ENCODE data around the gene HBB.

Gene HBB

DNA sequence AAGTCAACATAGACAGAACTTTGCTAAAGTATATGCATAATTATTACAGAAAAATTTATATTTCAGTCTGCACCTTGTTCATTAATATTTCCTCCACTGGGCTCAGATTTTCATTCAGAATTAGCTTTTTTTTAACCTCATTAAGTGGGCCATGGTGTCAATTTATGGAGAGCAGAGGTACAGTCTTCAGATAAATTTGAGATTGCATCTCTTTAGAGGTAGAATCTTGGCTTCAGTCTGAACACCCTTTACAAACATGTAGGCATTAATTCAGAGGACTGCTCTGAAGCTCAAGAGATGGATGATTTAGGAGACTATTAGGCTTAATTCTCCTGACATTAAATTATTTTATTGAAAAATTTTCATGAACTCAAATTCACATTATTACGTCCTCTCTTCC is 3.4 kb upstream of the HBB start:
- DNase-seq, result no peak
- H2AK5ac ChIP-seq (ENCODE audit: low read length), result no peak overlapping the region
- H4K5ac ChIP-seq (ENCODE audit: low read length), result no peak overlapping the region
- no peak overlapping the region for H2BK5ac ChIP-seq (ENCODE audit: low read length)
- 100% methylated on average over 1 of the region's 1 CpG for WGBS (ENCODE audit: extremely low coverage, insufficient coverage, low lambda C conversion rate)
- no peak overlapping the region for H3K23ac ChIP-seq (ENCODE audit: low read length)
- H3K27ac ChIP-seq (ENCODE audit: low read depth, low read length), result no peak overlapping the region
- no peaks in the 10 kb centered on the region for H3K4me1 ChIP-seq (ENCODE audit: control insufficient read depth, low read depth, low read length)
- no peak overlapping the region for H2BK120ac ChIP-seq (ENCODE audit: low read depth, low read length)
- H3K79me1 ChIP-seq (ENCODE audit: low read length), result no peaks in the 10 kb centered on the region
- no peak overlapping the region for H4K8ac ChIP-seq (ENCODE audit: low read depth, low read length)
- H3K4ac ChIP-seq (ENCODE audit: low read depth, low read length), result no peak overlapping the region
- H3K9ac ChIP-seq (ENCODE audit: low read length), result no peak overlapping the region
- no peak overlapping the region for H3K4me3 ChIP-seq (ENCODE audit: low read length)
- no peaks in the 10 kb centered on the region for H3K79me2 ChIP-seq (ENCODE audit: control insufficient read depth, insufficient read depth, low read length)
- H2BK15ac ChIP-seq (replicated peaks; ENCODE audit: low read depth), result no peak overlapping the region
- no peak overlapping the region for H3K56ac ChIP-seq (ENCODE audit: low read length)
- no peaks in the 10 kb centered on the region for H3K27me3 ChIP-seq (ENCODE audit: insufficient read depth, low read length, poor library complexity)
- H3K36me3 ChIP-seq (ENCODE audit: control insufficient read depth, insufficient read depth, low read length), result no peaks in the 10 kb centered on the region
- H3K18ac ChIP-seq (ENCODE audit: low read length), result no peak overlapping the region
- no peak overlapping the region for H3K4me2 ChIP-seq (ENCODE audit: low read length)

DNA sequence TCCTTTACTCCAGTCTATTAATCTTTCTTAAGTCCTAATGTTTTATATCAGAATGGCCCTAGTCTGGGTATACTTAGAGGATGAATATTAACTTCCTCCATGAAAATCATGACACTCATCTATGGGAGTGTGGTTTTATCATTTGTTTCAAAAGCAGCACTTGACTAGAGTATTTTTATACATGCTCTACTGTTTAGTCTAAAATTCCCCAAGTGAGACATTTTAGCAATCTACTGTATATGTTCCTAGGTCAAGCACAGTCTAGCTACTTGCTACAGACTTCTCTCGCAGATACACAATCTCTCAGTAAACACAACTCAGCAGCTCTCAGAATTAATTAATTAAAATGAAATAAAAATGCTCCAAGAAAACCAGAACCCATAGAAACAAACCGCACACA is 2.9 kb upstream of the HBB start:
- Histone ChIP-seq H3K4me3 (ENCODE audit: low read length) (no peak overlapping the region), H4K5ac (ENCODE audit: low read length) (no peak overlapping the region), H3K23ac (ENCODE audit: low read length) (no peak overlapping the region), H3K56ac (ENCODE audit: low read length) (no peak overlapping the region), H3K79me1 (ENCODE audit: low read length) (no peaks in the 10 kb centered on the region), H3K27me3 (ENCODE audit: insufficient read depth, low read length, poor library complexity) (no peaks in the 10 kb centered on the region), H4K8ac (ENCODE audit: low read depth, low read length) (no peak overlapping the region), H3K79me2 (ENCODE audit: control insufficient read depth, insufficient read depth, low read length) (no peaks in the 10 kb centered on the region), H3K4ac (ENCODE audit: low read depth, low read length) (no peak overlapping the region), H3K4me2 (ENCODE audit: low read length) (no peak overlapping the region), H3K18ac (ENCODE audit: low read length) (no peak overlapping the region), H3K36me3 (ENCODE audit: control insufficient read depth, insufficient read depth, low read length) (no peaks in the 10 kb centered on the region), H3K4me1 (ENCODE audit: control insufficient read depth, low read depth, low read length) (no peaks in the 10 kb centered on the region), H2BK15ac (replicated peaks; ENCODE audit: low read depth) (no peak overlapping the region), H2BK120ac (ENCODE audit: low read depth, low read length) (no peak overlapping the region), H2BK5ac (ENCODE audit: low read length) (no peak overlapping the region), H2AK5ac (ENCODE audit: low read length) (no peak overlapping the region), H3K9ac (ENCODE audit: low read length) (no peak overlapping the region), H3K27ac (ENCODE audit: low read depth, low read length) (no peak overlapping the region)
- no CpG with 5 or more reads among the region's 2 CpGs for WGBS (ENCODE audit: extremely low coverage, insufficient coverage, low lambda C conversion rate)
- DNase-seq, result no peak

DNA sequence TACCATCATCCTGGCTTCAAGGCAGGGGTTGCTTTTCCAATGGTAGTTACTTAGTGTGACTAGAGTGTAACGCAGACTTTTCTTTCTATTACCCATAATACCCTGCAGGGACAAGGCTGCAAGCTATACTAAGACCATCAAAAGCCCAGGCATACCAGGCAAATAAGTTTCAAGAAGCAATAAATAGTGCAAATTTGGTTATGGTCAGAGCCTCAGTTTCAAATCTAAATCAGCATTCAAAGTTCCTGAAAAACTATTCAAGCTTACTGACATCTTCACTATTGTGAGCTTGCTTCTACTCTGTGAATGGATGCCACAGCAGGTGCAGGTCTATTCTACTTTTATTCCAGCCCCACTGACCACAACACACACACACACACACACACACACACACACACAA is 2.5 kb upstream of the HBB start:
- H3K23ac ChIP-seq (ENCODE audit: low read length), result no peak overlapping the region
- no peaks in the 10 kb centered on the region for H3K36me3 ChIP-seq (ENCODE audit: control insufficient read depth, insufficient read depth, low read length)
- H4K8ac ChIP-seq (ENCODE audit: low read depth, low read length), result no peak overlapping the region
- H3K27ac ChIP-seq (ENCODE audit: low read depth, low read length), result no peak overlapping the region
- no peak overlapping the region for H3K9ac ChIP-seq (ENCODE audit: low read length)
- H3K56ac ChIP-seq (ENCODE audit: low read length), result no peak overlapping the region
- no peaks in the 10 kb centered on the region for H3K79me2 ChIP-seq (ENCODE audit: control insufficient read depth, insufficient read depth, low read length)
- no peaks in the 10 kb centered on the region for H3K79me1 ChIP-seq (ENCODE audit: low read length)
- DNase-seq, result no peak
- WGBS (ENCODE audit: extremely low coverage, insufficient coverage, low lambda C conversion rate), result no CpG with 5 or more reads among the region's 1 CpG
- H3K27me3 ChIP-seq (ENCODE audit: insufficient read depth, low read length, poor library complexity), result no peaks in the 10 kb centered on the region
- no peak overlapping the region for H3K4ac ChIP-seq (ENCODE audit: low read depth, low read length)
- H3K4me2 ChIP-seq (ENCODE audit: low read length), result no peak overlapping the region
- no peak overlapping the region for H2BK120ac ChIP-seq (ENCODE audit: low read depth, low read length)
- H2BK5ac ChIP-seq (ENCODE audit: low read length), result no peak overlapping the region
- H3K4me1 ChIP-seq (ENCODE audit: control insufficient read depth, low read depth, low read length), result no peaks in the 10 kb centered on the region
- no peak overlapping the region for H3K18ac ChIP-seq (ENCODE audit: low read length)
- no peak overlapping the region for H4K5ac ChIP-seq (ENCODE audit: low read length)
- no peak overlapping the region for H2AK5ac ChIP-seq (ENCODE audit: low read length)
- H2BK15ac ChIP-seq (replicated peaks; ENCODE audit: low read depth), result no peak overlapping the region
- H3K4me3 ChIP-seq (ENCODE audit: low read length), result no peak overlapping the region

DNA sequence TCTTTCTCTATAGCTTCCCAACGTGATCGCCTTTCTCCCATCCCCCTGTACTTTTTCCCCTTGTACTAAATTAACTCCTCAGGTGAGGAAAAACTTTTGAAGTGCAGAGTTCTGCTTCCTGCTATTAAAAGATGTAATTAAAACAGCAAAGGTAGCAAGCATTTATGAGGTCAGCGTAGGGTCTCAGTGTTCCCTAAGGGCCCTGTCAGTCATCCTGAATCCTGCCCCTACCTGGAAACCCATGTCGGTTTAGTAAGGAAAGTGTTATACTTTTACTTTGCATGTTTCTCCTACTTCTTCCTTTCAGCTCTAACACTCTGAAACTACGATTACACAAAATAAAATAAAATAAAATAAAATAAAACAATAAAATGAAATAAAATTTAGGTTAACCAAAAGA is 1.3 kb upstream of the HBB start:
- Histone ChIP-seq H3K79me1 (ENCODE audit: low read length) (no peaks in the 10 kb centered on the region), H3K9ac (ENCODE audit: low read length) (no peak overlapping the region), H3K27me3 (ENCODE audit: insufficient read depth, low read length, poor library complexity) (no peaks in the 10 kb centered on the region), H3K27ac (ENCODE audit: low read depth, low read length) (no peak overlapping the region), H2BK120ac (ENCODE audit: low read depth, low read length) (no peak overlapping the region), H4K8ac (ENCODE audit: low read depth, low read length) (no peak overlapping the region), H3K4me2 (ENCODE audit: low read length) (no peak overlapping the region), H2BK15ac (replicated peaks; ENCODE audit: low read depth) (no peak overlapping the region), H2AK5ac (ENCODE audit: low read length) (no peak overlapping the region), H3K4me1 (ENCODE audit: control insufficient read depth, low read depth, low read length) (no peaks in the 10 kb centered on the region), H3K4me3 (ENCODE audit: low read length) (no peak overlapping the region), H3K56ac (ENCODE audit: low read length) (no peak overlapping the region), H4K5ac (ENCODE audit: low read length) (no peak overlapping the region), H2BK5ac (ENCODE audit: low read length) (no peak overlapping the region), H3K18ac (ENCODE audit: low read length) (no peak overlapping the region), H3K79me2 (ENCODE audit: control insufficient read depth, insufficient read depth, low read length) (no peaks in the 10 kb centered on the region), H3K4ac (ENCODE audit: low read depth, low read length) (no peak overlapping the region), H3K23ac (ENCODE audit: low read length) (no peak overlapping the region), H3K36me3 (ENCODE audit: control insufficient read depth, insufficient read depth, low read length) (no peaks in the 10 kb centered on the region)
- no peak for DNase-seq
- WGBS (ENCODE audit: extremely low coverage, insufficient coverage, low lambda C conversion rate), result 100% methylated on average over 2 of the region's 5 CpGs

DNA sequence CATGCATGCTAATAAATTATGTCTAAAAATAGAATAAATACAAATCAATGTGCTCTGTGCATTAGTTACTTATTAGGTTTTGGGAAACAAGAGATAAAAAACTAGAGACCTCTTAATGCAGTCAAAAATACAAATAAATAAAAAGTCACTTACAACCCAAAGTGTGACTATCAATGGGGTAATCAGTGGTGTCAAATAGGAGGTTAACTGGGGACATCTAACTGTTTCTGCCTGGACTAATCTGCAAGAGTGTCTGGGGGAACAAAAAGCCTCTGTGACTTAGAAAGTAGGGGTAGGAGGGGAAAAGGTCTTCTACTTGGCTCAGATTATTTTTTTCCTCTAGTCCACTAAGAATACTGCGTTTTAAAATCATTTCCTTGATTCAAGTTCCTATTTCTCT is 810 bp upstream of the HBB start:
- DNase-seq, result no peak

DNA sequence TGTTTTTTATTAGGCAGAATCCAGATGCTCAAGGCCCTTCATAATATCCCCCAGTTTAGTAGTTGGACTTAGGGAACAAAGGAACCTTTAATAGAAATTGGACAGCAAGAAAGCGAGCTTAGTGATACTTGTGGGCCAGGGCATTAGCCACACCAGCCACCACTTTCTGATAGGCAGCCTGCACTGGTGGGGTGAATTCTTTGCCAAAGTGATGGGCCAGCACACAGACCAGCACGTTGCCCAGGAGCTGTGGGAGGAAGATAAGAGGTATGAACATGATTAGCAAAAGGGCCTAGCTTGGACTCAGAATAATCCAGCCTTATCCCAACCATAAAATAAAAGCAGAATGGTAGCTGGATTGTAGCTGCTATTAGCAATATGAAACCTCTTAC is 1.4 kb downstream of the HBB start:
- H3K4me3 ChIP-seq (ENCODE audit: low read length), result no peak overlapping the region
- no CpG with 5 or more reads among the region's 2 CpGs for WGBS (ENCODE audit: extremely low coverage, insufficient coverage, low lambda C conversion rate)
- no peaks in the 10 kb centered on the region for H3K4me1 ChIP-seq (ENCODE audit: control insufficient read depth, low read depth, low read length)
- H4K8ac ChIP-seq (ENCODE audit: low read depth, low read length), result no peak overlapping the region
- H3K9ac ChIP-seq (ENCODE audit: low read length), result no peak overlapping the region
- no peak overlapping the region for H2BK15ac ChIP-seq (replicated peaks; ENCODE audit: low read depth)
- H3K79me1 ChIP-seq (ENCODE audit: low read length), result no peaks in the 10 kb centered on the region
- no peak overlapping the region for H2BK5ac ChIP-seq (ENCODE audit: low read length)
- no peak overlapping the region for H3K4me2 ChIP-seq (ENCODE audit: low read length)
- no peak overlapping the region for H2AK5ac ChIP-seq (ENCODE audit: low read length)
- no peak overlapping the region for H4K5ac ChIP-seq (ENCODE audit: low read length)
- H3K23ac ChIP-seq (ENCODE audit: low read length), result no peak overlapping the region
- DNase-seq, result no peak
- no peak overlapping the region for H2BK120ac ChIP-seq (ENCODE audit: low read depth, low read length)
- no peaks in the 10 kb centered on the region for H3K79me2 ChIP-seq (ENCODE audit: control insufficient read depth, insufficient read depth, low read length)
- no peak overlapping the region for H3K27ac ChIP-seq (ENCODE audit: low read depth, low read length)
- no peak overlapping the region for H3K18ac ChIP-seq (ENCODE audit: low read length)
- H3K4ac ChIP-seq (ENCODE audit: low read depth, low read length), result no peak overlapping the region
- no peak overlapping the region for H3K56ac ChIP-seq (ENCODE audit: low read length)
- no peaks in the 10 kb centered on the region for H3K36me3 ChIP-seq (ENCODE audit: control insufficient read depth, insufficient read depth, low read length)
- H3K27me3 ChIP-seq (ENCODE audit: insufficient read depth, low read length, poor library complexity), result no peaks in the 10 kb centered on the region

More for the DNA sequence above, 810 bp upstream of the HBB start:
- Histone ChIP-seq H3K36me3 (ENCODE audit: control insufficient read depth, insufficient read depth, low read length) (no peaks in the 10 kb centered on the region), H3K27ac (ENCODE audit: low read depth, low read length) (no peak overlapping the region), H4K5ac (ENCODE audit: low read length) (no peak overlapping the region), H3K4me1 (ENCODE audit: control insufficient read depth, low read depth, low read length) (no peaks in the 10 kb centered on the region), H3K27me3 (ENCODE audit: insufficient read depth, low read length, poor library complexity) (no peaks in the 10 kb centered on the region), H3K56ac (ENCODE audit: low read length) (no peak overlapping the region), H3K79me2 (ENCODE audit: control insufficient read depth, insufficient read depth, low read length) (no peaks in the 10 kb centered on the region), H3K4me3 (ENCODE audit: low read length) (no peak overlapping the region), H3K4ac (ENCODE audit: low read depth, low read length) (no peak overlapping the region), H2AK5ac (ENCODE audit: low read length) (no peak overlapping the region), H2BK15ac (replicated peaks; ENCODE audit: low read depth) (no peak overlapping the region), H3K4me2 (ENCODE audit: low read length) (no peak overlapping the region), H3K18ac (ENCODE audit: low read length) (no peak overlapping the region), H3K79me1 (ENCODE audit: low read length) (no peaks in the 10 kb centered on the region), H3K23ac (ENCODE audit: low read length) (no peak overlapping the region), H2BK5ac (ENCODE audit: low read length) (no peak overlapping the region), H2BK120ac (ENCODE audit: low read depth, low read length) (no peak overlapping the region), H3K9ac (ENCODE audit: low read length) (no peak overlapping the region), H4K8ac (ENCODE audit: low read depth, low read length) (no peak overlapping the region)
- no CpG with 5 or more reads among the region's 1 CpG for WGBS (ENCODE audit: extremely low coverage, insufficient coverage, low lambda C conversion rate)

Measured in mesendoderm (in vitro differentiated cells).